GM19438 (cell line): ENCODE results near the gene TF.

ENCODE experiments used
- ATAC-seq: cut with Tn5 transposase; IDR thresholded peaks from one replicate; pipeline ENCODE4 v1.9.1; 2021; ENCODE audit warnings: low read depth; ENCODE audit not compliant: unreplicated experiment

Gene TF

GRCh38 chr3:133746712-133747066, 496 bp downstream of the TF start:
- ATAC-seq, result no peak

- no peak for ATAC-seq
These were observed 1.2 kb downstream of the TF start for GRCh38 chr3:133747373-133747772.

- no peak for ATAC-seq
These were observed 1.9 kb downstream of the TF start for GRCh38 chr3:133747907-133748639.

GRCh38 chr3:133749427-133750258, 3.5 kb downstream of the TF start:
- no peak for ATAC-seq

GRCh38 chr3:133750259-133750656, 4.1 kb downstream of the TF start:
- no peak for ATAC-seq

- no peak for ATAC-seq
These were observed 7.0 kb downstream of the TF start for GRCh38 chr3:133753107-133753778.

GRCh38 chr3:133753779-133754164, 7.6 kb downstream of the TF start:
- ATAC-seq, result no peak

GRCh38 chr3:133754455-133754854, 8.3 kb downstream of the TF start:
- ATAC-seq, result no peak

- no peak for ATAC-seq
These were observed 9.0 kb downstream of the TF start for GRCh38 chr3:133754973-133755828.

- no peak for ATAC-seq
These were observed 10.8 kb downstream of the TF start for GRCh38 chr3:133756716-133757694.

- ATAC-seq, result no peak
These were observed 11.7 kb downstream of the TF start for GRCh38 chr3:133757701-133758567.

- ATAC-seq, result no peak
These were observed 12.4 kb downstream of the TF start for GRCh38 chr3:133758568-133758928.

GRCh38 chr3:133758964-133759739, 13.0 kb downstream of the TF start:
- ATAC-seq, result no peak

- ATAC-seq, result no peak
These were observed 13.6 kb downstream of the TF start for GRCh38 chr3:133759740-133760305.

- no peak for ATAC-seq
These were observed 14.7 kb downstream of the TF start for GRCh38 chr3:133760916-133761315.

- ATAC-seq, result no peak
These were observed 15.7 kb downstream of the TF start for GRCh38 chr3:133761605-133762484.

GRCh38 chr3:133762539-133762938, 16.3 kb downstream of the TF start:
- ATAC-seq, result no peak
